GM19023 (cell line): ENCODE results near the gene NCOA3.
A peak's percentile ranks its signal among the peaks of the same experiment; 100 is the strongest.
"Not testable (repeated sequence)": the region's sequence is repeated elsewhere in the genome, so short reads cannot be mapped to it uniquely, and the experiment has no call there.

Experiments used
- ATAC-seq: cut with Tn5 transposase; IDR thresholded peaks from one replicate; pipeline ENCODE4 v1.9.1; 2021; ENCODE audit warnings: mild to moderate bottlenecking, moderate library complexity; ENCODE audit not compliant: unreplicated experiment

Gene NCOA3

DNA sequence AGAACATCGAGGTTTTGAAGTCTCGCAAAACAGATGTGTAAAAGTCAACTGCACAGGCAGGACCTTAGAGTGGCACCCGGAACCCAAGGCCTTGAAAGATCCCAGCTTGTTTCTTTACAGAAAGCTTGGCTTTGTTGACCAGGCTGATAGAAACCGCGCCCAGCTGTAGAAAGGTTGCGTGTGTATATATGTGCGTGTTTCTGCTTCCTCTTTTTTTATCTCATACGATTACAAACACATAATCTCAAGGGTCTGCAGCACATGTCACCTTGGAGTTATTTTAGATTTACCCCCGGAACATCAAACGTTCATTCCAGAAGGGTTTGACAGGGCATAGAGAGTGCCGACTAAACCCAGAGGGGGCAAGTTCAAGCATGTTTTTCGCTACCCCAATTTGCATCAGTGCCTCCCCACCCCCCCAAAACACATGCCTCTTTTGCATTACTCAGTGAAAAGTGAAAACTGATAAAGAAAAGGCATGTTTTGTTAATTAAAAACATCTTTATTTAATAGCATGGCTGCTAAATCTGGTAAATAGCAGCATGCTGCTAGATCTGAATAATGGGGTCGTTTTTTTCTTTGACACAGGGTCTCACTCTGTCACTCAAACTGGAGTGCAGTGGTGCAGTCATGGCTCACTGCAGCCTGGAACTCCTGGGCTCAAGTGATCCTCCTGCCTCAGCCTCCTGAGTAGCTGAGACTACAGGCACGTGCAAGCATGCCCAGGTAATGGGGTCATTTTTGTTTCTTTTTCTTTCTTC, 33.2 kb upstream of the NCOA3 start:
- ATAC-seq: peak; percentile 61

DNA sequence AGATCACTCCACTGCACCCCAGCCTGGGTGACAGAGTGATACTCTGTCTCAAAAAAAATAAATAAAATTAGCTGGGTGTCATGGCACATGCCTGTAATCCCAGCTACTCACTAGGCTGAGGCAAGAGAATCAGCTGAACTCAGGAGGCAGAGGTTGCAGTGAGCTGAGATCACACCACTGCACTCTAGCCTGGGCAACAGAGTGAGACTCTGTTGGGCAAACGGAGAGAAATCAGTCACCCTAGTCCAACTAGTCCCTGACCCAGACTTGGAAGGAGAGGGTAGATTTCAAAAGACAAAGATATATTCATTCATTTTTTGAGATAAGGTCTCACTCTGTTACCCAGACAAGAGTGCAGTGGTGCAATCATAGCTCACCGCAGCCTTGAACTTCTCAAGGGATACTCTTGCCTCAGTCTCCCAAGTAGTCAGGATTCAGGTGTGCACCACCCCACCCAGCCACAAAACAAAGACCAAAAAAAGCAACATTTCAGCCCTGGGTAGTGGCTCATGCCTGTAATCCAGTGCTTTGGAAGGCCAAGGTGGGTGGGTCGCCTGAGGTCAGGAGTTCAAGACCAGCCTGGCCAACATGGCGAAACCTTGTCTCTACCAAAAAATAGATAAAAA, 26.2 kb upstream of the NCOA3 start:
- no peak for ATAC-seq

DNA sequence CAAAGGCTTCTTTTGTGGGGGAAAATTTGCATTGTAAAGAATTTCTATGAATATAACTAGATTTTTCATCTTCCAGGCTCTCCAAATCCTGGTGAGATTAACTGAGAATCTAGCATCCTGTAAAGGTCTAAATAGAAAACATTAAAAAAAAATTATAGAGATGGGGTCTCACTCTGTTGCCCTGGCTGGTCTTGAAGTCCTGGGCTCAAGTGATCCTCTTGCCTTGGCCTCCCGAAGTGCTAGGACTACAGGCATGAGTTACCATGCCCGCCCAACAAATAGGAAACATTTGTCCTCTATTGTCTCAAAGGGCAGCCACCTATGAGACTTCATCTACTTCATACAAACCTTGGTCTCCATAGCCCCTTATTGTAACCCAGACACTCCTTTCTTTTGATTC, 25.2 kb upstream of the NCOA3 start:
- ATAC-seq: no peak

DNA sequence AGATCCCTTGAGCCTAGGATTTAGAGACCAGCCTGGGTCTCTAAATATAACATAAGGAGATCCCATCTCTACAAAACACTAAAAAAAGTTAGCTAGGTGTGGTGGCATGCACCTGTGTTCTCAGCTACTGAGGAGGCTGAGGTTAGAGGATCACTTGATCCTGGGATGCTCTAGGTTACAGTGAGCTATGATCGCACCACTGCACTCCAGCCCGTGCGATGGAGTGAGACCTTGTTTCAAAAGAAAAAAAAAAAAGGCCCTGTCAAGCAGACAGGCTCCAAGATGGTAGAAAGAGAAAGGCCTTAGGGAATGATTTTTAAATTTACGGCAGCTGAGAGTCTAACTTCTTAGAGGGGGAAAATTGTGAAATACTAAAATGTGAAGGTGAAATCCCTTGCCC, 22.6 kb upstream of the NCOA3 start:
- ATAC-seq: no peak

DNA sequence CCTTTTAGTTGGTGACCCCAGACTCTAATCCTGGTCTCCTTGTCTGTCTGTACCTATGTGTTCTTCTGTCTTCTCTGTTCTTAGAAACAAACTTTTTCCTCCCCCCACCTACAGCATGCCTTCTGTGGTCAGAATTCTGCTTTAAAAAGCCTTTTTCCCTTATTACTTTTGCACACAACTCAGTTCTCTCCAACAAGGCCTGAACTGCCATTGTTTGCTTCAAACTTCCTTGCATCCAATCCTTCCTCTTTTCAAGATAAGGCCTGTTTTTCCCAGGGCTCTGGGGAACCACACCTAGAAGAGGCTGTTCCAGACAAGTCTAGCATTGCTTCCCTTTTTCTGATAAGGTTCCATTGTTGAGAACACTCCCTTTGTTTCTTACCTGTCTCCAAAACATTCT, 22.2 kb upstream of the NCOA3 start:
- ATAC-seq: no peak

DNA sequence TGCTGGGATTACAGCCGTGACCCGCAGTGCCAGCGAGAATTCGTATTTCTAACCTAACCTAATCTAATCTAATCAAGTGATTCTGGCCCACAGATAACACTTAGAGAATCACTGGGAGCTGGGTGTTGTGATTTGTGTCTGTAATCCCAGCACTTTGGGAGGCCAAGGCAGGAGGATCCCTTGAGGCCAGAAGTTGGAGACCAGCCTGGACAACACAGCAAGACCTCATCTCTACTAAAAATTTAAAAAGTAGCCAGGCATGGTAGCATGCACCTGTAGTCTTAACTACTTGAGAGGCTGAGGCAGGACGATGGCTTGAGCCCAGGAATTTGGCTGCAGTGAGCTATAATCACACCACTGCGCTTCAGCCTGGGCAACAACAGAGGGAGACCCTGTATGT, 21.4 kb upstream of the NCOA3 start:
- no peak for ATAC-seq

DNA sequence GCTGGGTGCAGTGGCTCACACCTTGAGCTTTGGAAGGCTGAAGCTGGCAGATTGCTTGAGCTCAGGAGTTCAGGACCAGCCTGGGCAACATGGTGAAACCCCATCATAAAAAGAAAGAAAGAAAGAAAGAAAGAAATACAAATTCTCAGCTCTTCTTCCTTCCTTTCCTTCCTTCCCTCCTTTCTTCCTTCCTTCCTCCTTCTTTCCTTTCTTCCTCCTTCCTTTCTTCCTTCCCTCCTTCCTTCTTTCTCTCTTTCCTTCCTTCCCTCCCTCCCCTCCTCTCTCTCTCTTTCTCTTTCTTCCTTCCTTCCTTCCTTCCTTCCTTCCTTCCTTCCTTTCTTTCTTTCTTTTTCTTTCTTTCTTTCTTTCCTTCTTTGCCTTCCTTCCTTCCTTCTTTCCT, 21.0 kb upstream of the NCOA3 start:
- ATAC-seq: no peak

DNA sequence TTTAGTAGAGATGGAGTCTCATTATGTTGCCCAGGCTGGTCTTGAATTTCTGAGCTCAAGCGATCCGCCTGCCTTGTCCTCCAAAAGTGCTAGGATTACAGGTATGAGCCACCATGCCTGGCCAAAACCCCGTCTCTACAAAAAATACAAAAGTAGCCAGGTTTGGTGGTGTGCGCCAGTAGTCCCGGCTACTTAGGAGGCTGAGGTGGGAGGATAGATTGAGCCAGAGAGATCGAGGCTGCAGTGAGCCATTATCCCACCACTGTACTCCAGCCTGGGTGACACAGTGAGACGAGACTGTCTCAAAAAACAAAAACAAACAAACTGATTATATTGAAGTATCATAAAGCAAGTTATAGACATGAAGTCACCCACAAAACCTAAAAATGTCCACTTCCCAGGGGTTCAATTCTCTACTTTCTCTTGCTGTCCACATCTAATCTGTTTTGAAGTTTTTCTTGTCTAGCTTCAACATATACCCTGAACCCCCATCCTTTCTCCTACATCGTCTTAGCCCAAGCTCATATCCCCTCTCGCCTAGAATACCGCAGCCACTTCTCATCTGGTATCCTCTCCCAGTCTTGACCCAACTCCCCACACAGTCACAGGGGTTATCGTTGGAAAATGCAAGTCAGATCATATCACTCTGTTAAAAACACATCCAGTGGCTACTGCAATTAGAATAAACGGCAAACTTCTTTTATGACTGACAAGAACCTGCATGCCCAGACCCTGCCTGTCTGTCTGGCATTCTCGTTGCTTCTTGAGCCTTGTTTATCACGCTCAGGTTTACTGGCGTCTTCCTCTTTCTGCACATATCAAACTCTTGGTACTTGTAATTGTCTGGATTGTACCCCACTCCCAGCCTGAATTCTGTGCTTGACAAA, 20.1 kb upstream of the NCOA3 start:
- ATAC-seq: no peak

DNA sequence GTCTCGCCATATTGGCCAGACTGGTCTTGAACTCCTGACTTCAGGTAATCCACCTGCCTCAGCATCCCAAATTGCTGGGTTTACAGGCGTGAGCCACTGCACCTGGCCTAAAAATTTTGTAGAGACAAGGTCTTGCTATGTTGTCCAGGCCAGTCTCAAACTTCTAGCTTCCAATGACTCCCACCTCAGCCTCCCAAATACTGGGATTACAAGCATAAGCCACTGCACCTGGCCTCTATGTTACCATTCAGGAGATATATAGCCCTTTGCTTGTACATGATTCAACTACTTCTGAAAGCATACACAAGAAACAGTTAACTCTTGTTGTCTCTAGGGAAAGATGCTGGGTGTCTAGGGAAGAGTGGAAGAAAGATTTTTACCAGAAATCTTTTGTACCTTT, 19.0 kb upstream of the NCOA3 start:
- ATAC-seq: no peak

DNA sequence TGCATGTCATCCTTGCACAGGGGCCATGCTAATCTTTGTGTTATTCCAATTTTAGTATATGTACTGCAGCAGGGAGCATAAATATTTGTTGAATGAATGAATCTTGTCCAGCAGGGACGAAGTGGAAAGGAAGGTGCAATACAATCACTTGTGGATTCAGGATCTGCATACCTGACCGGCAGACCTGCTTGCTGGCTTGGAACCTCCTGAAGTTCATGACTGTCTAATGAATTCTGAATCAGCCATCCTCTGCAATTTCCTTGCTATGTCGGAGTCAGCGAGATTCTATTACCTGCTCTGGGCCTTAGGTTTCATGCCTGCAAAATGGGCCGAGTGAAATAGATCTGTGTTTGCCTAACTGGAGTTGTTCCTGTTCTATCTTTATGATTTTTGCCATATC, 17.4 kb upstream of the NCOA3 start:
- ATAC-seq: no peak

DNA sequence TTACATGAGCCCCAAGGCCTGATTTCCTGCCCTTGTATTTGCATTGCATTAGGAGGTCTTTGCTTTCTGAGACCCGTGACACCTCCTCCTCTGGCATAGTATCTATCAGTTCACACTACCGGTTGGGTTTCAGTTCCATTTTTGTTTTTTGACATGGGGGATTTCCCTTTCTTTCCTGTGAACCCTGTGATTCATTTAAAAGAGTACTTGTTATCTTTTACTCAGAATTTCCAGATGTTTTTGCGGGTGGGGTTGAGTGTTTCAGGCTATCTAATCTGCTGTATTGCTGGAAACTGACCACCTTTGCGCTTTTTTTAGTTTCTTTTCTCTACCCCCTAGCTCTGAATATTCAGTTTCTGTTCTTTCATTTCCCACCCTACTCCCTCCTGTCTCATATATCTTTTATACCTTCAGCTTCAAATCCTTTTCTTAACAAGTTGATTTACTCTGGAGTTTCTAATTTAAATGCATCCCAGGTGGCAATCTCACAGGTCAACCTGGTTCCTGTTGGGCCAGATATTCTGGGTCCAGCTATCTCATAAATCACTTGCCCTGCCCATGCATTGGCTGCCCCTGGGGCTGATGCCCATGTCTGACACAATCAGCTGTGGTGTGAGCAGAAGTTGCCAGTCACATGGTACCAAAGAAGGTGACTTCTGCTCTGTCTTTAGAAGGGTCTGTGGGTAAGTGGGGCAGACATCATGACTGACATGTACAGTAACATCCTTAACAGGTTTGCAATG, 14.3 kb upstream of the NCOA3 start:
- peak; percentile 76 for ATAC-seq

DNA sequence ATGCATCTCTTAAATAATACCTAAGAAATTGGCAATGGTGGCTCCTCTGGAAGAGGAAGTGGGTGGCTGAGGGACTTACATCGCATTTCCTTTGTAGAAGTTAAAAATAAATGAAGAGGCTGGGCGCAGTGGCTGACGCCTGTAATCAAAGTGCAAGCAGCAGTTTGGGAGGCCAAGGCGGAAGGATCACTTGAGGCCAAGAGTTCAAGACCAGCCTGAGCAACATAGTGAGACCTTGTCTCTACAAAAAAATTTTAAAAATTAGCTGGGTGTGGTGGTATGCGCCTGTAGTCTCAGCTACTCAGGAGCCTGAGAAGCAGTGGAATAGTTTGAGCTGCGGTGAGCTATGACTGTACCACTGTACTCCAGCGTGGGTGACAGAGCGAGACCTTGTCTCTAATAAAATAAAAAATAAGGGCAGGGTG, 12.2 kb upstream of the NCOA3 start:
- ATAC-seq: no peak

DNA sequence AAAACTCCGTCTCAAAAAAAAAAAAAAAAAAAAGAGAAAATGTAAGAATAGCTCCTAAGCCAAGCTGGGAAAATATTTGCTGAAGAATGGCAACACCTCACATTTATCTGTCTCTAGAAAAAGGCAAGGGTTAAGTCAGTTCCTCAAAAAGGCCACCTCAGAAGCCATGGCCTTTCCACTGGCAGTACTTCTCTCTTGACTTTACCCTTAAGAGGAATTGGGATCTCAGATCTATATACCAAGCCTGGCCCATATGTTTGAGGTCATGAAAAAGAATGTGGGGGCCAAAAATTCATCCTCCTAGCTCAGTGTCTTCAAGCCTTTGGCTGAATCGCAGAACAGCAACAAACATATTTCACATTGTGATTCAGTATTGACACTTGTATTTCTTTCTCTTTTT, 10.9 kb upstream of the NCOA3 start:
- ATAC-seq: no peak

DNA sequence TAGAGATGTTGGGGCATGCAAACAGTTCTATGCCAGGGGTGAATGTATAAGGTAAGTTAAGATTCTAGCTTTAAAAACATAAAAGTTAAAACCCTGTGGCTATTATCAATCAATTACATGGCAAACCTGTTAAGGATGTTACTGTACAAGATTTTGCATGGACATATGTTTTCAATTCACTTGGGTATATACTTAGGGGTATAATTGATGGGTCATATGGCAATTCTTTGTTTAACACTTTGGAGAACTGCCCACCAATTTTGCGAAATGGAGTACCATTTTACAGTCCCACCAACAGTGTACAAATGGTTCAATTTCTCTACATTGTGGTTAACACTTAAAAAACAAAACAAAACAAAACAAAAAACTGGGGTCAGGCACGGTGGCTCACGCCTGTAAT, 9.4 kb upstream of the NCOA3 start:
- no peak for ATAC-seq

DNA sequence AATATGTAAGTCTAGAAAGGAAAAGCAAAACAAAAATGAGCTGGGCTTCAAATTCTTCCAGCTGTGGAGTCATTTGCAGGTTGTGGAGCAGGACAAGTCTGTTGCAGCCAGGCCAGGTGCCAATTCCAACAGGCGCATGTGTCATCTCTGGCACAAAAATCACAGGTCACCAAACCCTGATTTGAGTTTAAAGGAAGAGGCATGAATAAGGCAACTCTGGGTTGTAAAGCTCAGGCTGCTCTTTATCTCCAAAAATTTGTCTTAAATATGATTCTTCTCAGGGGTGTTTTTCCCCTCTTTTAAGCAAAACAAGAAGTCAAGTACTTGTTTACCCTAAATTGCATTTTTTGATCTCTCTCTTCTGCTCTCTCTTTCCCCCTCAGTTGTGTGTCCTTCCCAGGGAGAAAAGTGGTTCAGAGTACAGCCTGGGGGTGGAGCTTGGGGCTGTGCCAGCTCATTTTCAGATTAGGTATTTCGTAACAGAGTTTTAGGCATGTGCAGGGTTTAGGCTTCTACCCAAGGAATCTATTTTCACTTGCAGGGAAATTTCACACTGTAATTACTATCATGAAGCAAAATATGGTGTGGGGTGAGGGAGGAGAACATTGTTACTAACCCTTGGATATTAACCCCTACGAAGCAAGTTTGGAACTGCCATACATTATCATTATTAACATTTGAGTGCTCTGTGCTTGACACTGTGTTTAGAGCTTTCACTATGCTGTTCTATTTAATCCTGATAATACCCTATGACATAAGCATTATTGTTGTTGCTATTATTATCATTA, 8.3 kb upstream of the NCOA3 start:
- ATAC-seq: no peak

DNA sequence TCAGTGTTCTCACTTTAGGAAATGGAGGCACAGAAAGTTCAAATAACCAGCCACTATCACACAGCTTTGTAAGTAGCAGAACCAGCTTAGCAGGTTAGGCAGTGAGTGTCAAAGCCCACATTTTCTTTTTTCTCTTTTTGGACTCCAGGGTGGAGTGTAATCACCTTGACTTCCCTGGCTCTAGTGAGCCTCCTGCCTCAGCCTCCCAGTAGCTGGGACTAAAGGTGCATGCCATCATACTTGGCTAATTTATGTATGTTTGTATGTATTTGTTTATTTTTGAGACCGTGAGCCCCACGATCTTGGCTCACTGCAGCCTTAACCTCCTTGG, 7.8 kb upstream of the NCOA3 start:
- no peak for ATAC-seq

DNA sequence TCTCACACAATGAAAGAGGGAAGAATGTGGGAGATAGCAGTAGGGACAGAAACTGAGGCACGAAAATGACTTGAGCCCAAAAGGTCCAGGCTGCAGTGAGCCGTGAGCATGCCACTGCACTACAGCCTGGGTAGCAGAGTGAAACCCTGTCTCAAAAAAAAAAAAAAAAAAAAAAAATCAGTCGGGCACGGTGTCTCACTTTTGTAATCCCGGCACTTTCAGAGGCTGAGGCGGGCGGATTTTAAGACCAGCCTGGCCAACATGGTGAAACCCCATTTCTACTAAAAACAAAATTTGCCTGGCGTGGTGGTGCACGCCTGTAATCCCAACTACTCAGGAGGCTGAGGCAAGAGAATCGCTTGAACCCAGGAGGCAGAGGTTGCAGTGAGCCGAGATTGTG, 7.1 kb upstream of the NCOA3 start:
- not testable (repeated sequence) for ATAC-seq

DNA sequence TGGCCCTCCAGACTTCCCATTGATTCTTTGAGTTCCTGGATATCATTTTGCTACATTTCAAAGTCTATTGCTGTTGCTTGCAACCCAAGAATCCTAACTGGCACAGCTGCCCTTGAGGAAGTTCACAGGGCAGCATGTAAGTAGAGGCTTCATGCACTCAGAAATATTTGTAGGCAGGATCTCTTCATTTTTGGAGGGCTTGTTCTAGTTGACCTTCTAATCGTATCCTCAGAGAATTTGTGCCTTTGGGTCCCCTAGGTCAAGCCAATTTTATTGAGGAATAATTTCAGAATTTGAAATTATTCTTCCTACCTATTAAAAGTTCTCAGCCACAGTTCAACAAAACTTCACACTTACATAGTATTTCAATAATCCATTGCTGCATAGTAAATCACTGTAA, 5.6 kb upstream of the NCOA3 start:
- no peak for ATAC-seq

DNA sequence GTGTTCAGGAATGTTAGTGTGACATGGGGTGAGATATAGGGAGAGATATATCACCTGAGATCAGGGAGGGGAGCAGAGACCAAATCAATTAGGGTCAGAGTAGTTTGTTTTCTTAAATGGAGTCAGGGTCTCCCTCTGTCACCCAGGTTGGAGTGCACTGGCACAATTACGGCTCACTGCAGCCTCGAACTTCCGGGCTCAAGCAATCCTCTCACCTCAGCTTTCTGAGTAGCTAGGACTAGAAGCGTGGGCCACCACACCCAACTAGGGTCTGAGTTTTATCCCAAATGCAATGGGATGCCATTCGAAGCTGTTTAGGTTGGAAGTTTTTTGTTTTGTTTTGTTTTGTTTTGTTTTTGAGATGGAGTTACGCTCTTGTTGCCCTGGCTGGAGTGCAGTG, 3.1 kb upstream of the NCOA3 start:
- ATAC-seq: no peak

DNA sequence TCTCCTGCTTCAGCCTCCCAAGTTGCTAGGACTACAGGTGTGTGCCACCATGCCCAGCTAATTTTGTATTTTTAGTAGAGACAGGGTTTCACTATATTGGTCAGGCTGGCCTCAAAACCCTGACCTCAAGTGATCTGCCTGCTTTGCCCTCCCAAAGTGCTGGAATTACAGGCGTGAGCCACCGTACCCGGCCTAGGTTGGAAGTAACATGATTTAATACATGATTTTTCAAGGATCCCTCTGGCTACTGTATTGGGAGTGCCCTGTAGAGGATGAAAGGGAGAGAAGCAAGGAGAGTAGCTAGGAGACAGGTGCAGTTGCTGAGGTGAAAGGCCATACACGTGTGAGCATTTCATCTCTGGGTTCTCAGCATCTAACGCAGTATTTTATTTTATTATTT, 2.6 kb upstream of the NCOA3 start:
- no peak for ATAC-seq

DNA sequence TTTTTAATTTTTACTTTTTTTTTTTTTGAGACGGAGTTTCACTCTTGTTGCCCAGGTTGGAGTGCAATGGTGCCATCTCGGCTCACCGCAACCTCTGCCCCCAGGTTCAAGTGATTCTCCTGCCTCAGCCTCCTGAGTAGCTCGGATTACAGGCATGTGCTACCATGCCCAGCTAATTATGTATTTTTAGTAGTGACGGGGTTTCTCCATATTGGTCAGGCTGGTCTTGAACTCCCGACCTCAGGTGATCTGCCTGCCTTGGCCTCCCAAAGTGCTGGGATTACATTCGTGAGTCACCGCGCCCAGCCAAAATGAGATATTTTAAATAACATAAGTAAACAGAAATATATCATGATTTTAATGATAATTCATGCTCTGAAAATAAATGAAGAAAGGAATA, 1.6 kb upstream of the NCOA3 start:
- ATAC-seq: not testable (repeated sequence)
